ENCODE results near the gene KBTBD13.
A peak's percentile ranks its signal among the peaks of the same experiment; 100 is the strongest.
"Not testable (repeated sequence)": the region's sequence is repeated elsewhere in the genome, so short reads cannot be mapped to it uniquely, and the experiment has no call there.

Gene KBTBD13

DNA sequence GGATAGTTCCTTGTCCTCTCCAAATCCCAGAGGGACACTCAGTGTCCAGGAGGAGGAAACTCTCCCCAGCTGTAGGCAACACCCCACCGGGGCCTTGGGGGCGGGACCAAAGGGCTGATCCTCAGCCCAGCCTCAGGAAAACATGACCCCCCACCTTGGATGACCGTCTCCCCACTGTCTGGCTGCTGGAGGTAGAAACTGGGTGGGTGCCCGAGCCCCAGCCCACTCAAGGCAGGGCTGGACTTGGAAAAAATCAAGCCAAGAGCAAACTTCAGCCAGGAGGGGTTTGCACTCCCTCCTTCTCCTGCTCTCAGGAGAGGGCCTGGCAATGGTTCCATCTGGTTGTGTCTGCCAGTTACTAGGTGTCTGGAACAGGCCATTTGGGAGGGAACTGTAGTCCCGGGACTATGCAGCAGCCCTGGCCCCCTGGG is 5.2 kb upstream of the KBTBD13 start:
- peak; percentile 69 for DNase-seq

DNA sequence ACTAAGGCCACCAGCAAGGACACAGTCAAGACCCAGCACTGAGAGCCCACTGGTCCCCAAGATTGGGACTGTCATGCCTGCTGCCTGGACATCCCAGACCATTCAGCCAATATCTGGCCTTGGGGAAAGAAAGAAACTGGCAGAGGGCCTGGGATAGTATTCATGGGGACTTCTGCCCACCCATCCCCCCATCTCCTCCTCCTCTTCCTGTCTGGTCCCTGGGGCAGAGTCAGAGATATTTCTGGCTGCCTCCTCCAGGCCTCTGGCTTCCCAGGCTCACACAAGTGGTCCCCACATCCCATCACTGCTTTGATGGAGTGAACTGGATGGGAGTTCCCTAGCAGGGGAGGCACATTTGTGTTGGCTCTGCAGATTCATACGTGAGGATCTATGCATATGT is 4.5 kb upstream of the KBTBD13 start:
- DNase-seq: peak; percentile 65

DNA sequence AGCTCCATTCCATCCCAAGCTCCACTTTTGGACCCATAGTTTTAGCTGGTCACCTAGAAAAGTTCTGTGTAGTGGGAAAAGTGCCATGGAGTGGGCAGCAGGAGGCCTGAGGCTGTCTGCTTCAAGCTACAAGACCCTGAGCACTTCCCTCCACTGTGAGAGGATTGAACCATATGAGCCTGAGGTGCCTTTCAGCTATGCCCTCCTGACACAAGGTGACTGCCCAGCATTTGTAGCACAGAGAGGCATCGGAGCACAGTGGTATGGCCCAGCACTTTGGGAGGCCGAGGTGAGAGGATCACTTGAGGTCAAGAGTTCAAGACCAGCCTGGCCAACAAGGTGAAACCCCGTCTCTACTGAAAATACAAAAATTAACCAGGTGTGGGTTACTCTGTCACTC is 3.9 kb upstream of the KBTBD13 start:
- no peak for DNase-seq

DNA sequence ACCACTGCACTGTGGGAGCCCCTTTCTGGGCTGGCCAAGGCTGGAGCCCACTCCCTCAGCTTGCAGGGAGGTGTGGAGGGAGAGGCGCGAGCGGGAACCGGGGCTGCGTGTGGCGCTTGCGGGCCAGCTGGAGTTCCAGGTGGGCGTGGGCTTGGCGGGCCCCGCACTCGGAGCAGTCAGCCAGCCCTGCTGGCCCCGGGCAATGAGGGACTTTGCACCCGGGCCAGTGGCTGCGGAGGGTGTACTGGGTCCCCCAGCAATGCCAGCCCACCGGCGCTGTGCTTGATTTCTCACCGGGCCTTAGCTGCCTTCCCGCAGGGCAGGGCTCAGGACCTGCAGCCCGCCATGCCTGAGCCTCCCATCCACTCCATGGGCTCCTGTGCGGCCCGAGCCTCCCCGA is 1.6 kb upstream of the KBTBD13 start:
- DNase-seq: not testable (repeated sequence)

DNA sequence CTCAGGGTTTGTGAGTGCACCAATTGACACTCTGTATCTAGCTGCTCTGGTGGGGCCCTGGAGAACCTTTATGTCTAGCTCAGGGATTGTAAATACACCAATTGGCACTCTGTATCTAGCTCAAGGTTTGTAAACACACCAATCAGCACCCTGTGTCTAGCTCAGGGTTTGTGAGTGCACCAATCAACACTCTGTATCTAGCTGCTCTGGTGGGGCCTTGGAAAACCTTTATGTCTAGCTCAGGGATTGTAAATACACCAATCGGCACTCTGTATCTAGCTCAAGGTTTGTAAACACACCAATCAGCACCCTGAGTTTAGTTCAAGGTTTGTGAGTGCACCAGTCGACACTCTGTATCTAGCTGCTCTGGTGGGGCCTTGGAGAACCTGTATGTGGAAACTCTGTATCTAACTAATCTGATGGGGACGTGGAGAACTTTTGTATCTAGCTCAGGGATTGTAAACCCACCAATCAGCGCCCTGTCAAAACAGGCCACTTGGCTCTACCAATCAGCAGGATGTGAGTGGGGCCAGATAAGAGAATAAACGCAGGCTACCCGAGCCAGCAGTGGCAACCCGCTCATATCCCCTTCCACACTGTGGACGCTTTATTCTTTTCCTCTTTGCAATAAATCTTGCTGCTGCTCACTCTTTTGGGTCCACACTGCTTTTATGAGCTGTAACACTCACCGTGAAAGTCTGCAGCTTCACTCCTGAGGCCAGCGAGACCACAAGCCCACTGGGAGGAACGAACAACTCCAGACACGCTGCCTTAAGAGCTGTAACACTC is 745 bp upstream of the KBTBD13 start:
- DNase-seq: not testable (repeated sequence)

DNA sequence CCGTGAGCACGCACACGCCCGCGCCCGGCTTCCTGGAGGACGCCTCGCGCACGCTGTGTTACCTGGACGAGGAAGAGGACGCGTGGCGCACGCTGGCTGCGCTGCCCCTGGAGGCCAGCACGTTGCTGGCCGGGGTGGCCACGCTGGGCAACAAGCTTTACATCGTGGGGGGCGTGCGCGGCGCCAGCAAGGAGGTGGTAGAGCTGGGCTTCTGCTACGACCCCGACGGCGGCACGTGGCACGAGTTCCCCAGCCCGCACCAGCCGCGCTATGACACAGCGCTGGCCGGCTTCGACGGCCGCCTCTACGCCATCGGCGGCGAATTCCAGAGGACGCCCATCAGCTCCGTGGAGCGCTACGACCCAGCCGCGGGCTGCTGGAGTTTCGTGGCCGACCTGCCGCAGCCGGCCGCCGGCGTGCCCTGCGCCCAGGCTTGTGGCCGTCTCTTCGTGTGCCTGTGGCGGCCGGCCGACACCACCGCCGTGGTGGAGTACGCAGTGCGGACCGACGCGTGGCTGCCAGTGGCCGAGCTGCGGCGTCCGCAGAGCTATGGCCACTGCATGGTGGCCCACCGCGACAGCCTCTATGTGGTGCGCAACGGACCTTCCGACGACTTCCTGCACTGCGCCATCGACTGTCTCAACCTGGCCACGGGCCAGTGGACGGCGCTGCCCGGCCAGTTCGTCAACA is 890 bp downstream of the KBTBD13 start:
- no peak for DNase-seq

DNA sequence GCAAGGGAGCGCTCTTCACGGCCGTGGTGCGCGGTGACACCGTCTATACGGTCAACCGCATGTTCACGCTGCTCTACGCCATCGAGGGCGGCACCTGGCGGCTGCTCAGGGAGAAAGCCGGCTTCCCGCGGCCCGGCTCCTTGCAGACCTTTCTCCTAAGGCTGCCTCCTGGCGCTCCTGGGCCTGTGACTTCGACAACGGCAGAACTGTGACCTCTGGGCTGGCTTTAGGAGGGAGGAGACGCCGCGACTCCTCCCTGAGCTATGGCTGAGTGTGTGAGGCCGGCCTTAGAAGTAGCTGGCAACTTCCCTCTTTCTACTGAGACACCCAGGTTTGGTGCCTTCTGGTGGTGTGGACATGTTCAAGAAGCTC is 1.4 kb downstream of the KBTBD13 start:
- DNase-seq: peak; percentile 76

DNA sequence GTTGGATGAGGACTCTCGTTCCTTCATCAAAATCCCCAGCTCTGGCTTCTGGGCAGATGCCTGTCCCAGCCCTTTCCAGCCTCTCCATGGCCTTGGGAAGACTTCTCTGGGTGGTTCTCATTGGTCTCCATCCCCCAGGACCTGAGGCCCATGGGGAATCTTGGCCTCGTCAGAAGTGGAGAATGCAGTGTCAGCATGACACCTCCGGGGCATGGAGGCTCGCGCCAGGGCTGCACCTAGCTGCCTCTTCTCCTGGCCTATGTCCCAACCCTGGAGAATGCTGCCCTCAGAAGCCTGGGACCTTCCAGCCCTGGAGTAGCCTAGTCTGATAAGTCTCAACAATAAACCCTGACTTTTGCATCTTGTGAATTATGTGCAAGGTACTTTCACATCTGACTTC is 3.0 kb downstream of the KBTBD13 start:
- no peak for DNase-seq

DNA sequence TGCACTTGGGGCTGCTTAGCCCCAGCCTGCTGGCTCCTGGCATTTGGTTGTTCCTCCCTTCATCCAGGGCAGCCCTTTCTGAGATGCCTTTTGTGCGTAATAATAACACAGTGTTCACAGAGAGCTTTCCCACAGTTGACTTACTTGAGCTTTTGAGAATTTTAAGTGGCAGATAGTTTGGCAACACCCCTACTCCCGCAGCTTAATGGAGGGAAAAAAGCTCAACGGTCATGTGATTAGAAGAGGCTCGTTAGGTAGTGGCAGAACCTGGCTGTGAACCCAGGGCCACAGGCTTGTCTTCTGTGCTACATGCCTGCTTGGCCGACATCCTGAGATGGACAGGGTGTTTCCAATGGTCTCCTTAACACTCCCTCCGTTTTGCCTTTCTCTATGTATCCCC is 4.7 kb downstream of the KBTBD13 start:
- DNase-seq: no peak

DNA sequence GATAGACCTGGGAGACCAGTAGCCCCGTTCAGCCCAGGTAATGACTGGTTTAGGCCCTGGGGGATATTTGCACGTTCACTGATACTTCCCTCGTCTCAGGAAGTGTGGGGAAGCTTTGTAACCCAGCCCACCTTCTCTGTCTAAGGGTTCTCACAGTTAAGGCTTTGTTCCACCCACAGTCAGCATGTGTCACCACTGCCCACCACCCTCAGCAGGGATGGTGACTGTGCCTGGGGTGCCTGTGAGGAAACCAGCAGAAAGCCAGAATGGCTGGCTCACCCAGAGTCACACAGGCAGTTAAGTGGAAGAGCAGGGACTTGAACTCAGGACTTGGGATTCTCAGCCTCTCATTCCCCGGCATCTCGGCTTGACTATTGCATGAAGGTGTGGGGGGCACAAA is 5.2 kb downstream of the KBTBD13 start:
- no peak for DNase-seq

DNA sequence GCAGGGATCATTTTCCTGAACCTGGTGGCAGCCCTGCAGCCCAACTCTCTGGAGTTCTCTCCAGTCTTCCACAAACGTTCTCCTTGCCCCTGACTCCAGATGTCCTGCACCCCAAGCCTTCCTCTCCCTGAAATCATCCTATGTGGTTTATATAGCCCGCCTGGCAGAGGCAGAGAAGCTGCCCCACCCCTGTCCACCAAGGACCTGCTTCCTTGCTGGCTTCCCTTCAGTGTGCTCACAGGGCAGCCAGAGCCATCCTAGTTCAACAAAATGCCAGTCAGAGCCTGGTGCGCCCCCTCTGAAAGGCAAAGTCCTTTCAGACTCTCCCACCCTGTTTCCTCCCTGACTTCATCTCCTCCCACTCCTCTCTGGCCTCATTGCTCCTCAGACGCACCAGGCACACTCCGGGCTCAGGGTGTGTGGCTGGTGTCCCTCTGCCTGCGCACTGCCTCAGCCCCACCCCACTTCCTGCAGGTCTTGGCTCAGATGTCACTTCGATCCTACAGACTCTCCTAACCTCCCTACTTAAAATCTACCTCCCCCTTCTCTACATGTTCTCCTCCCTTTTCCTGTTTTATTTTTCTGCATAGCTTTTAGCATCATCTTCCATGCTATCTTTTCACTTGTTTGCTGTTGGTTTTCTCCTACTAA is 5.9 kb downstream of the KBTBD13 start:
- DNase-seq: no peak

DNA sequence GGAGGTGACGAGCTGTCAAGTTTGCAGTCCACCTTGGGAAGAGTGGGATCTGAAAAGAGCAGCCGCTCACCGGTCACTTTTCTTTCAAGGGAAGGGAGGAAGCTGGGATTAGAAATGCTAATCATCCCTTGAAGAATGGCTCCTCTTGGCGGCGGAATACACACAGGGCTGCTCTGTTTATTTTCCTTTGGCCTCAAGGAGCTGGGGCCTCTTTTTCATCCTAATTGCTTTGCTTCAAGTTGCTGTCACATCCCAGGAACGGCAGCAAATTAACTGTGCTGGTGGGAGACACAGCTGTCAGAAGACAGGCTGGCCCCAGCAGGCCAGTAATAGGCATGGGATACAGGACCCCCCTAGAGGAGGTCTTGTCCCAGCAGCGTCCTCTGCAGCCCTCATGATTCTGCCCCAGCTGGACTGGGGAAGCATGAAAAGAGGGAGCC is 6.7 kb downstream of the KBTBD13 start:
- DNase-seq: no peak

DNA sequence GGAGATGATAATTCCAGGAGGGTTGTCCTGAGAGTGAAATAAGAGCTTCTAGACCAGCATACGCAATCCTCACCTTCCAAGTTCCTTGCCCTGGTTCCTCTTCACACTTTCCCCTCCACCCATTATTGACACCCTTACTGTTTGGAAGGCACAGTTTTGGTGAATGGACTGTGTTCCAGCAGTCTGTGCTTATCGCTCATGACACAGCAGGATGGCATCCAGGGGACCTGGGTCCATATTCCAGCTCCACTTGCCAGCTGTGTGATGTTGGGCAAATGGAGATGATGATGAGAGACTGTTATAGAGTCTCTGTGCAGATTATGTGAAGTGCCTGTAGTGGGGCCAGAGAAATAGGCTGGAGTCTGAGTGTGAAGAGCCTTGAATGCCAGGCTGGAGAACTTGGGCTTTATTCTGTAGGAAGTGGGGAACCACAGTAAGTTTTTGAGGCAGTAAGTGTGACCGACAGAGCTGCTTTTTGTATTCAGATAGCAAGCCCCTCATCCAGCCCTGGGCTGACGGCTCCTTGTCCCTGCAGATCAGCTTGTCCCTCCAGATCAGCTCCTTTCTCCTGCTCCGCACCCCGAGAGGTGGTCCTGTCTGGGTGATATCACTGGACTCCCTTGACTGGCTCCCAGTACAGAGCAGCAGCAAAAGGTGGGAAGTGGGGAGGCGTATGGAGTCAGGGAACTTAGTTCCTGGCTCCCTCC is 8.1 kb downstream of the KBTBD13 start:
- no peak for DNase-seq

DNA sequence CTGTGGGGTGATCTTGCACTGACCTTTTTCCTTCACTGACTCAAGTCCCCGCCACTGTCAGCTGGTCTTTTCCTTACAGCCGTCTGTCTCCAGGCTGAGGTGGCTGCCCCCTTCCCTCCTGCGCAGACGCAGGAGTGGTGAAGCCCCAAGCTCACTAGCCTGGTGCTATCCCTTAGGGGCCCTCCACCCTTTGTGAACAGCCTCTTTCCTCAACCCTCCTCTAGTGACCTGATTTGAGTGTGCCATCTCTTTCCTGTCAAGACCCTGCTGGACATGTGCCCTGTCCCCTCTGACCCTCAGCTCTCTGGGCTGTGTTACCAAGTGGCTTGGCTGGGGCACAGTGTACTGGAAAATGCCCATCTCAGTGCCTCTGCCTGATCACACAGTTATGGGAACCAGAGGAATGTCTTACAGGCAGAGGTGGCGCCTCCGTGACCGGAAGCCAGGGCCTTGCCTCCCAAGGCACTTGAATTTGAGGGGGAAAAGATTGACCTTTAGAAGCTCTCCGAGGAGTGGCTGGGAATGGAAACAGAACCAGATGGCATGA is 8.7 kb downstream of the KBTBD13 start:
- DNase-seq: no peak

DNA sequence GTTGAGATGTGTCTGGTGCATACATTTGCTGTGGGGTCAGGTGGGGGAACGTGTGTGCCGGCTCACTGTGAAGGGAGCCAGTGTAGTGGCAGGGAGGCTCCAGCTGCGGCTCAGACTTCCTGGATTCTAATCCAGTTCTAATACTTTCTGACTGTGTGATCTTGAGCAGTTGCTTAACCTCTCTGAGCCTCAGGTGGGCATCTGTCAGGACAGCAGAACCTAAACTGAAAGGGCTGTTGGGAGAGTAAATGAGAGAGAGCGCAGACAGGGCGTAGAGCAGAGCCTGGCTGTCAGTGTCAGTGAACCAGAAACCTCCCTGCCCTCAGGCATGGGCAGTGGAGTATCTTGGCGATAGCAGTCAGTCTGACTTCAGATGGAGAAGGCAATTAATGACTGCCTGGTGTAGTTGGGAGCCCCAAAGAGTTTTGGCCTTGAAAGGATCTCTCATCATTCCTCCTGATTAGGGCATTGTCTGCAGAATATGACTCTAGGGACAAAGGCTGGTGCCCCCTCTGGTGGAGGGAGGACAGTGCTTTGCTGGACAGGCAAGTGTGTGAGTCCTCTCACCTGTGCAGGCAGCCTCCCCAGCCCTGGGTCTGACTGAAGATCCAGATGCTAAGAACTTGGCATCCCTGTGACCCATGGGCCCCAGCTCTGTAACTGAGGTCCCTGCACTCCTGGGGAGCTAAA is 9.6 kb downstream of the KBTBD13 start:
- no peak for DNase-seq

DNA sequence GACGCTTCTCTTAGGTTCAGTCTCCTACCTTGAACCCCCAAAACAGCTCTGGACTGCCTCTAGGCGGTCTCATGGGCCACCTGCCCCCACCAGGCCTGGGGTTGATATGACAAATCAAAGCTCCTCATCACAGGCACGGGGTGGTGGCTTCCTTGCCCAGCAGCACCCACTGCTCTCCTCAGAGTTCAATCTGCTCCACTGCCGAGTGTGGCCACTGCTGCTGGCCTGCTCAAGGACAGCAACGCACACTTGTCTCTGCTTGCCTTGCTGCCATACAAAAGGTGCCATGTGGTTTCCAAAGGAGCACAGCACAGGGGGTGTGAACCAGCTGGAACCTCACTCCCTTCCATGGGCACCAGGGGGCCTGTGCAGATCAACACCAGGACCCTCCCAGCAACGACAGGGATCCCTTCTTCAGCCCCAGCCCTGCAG is 10.2 kb downstream of the KBTBD13 start:
- no peak for DNase-seq

DNA sequence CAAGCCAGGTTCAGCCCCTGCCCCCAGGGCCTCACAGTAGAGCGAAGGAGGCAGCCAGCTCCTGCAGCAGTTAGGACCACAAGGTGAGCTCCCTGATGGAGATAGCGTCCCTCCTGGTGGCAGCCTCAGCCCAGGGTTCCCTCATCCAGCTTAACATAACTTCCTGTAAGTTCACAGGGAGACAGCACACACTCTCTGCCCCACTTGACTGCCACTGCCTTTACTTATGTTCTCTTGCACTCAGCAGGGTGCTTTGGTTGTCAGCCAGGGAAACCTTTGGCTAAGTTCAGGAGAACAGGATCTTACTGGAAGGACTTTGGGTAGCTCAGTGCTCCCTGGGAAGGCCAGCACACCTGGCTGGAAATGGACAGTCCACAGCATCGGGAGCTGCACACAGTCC is 10.9 kb downstream of the KBTBD13 start:
- no peak for DNase-seq

DNA sequence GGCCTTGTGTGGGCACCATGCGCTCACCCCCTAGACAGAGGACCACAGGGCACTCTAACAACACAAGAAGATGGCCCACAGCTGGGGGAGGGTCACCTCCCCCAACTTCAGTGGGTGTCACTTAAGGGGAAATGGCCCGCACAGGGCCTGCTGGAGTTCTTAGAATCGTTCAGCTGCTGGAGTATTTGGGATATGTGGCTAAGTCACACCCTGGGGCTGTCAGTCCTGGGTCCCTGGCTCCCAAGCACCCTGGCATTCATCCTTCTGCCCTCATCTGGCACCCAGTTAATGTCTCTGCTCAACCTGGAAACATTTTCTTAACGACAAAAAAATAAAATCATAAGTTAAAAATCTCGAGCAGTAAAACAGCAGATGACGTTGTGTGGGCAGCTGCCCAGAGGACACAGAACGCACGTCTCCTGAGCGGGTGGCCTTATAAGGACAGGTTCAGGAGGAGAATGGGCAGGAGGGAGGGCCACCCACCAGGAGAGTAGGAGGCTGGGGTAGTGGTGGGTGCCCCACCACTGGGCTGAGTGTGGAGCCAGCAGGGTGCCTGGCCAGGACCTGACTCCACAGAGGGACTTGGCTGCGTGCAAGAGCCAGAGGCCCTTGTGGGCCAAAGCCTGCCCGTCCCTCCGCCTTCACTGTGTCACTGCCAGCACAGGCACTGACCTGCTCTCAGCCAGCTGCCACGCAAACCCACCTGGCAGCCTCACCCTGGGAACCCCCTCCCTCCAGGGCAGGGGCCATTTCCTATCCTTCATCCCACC is 11.5 kb downstream of the KBTBD13 start:
- peak; percentile 59 for DNase-seq

DNA sequence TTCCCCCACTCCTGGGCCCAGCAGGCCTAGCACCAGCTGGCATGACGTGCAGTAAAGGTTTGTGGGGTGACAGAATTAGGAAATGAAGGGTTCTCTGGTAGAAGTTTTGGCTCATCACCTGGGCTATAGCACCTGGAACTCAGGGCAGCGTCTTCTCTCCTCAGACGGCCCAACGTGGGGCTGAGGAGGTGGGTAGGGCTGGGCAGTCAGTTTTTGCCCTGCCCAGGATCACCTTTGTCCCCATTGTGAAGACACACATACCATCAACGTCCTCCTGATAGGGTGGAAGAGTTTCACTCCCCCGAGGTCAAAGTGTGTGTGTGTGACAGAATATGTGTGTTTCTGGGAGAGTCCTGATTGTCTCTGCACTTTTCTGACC is 12.1 kb downstream of the KBTBD13 start:
- no peak for DNase-seq

DNA sequence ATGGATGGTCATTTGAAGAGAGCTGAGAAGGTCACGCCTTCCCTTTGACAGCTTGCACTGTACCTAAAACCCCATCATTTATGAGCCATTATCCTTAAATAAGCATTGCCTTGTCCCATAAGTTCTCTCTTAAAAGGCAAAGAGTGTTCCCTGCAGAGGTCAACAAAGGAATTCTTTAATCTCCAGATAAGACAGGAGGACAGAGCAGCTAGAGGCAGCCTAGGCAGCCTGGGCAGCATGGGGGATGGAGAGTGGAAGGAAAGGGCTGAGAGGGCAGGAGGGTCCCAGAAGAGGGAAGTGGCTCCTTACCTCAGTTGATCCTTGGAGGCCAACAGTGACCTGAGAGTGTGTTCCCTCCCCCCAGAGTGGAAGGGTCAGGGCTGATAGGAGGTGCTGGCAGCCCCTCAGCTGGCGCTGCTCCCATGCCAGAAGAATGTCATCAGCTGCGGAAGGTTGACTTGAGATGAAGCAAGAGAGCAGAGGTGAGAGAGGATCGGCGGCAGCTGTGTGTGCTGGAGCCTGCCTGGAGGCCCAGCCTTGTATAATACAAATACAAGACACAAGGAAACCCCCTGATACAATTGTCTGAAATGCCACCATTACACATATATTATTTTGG is 12.8 kb downstream of the KBTBD13 start:
- DNase-seq: no peak
